Muscle layer of duodenum (tissue), 2 donors: Measurements from ENCODE around the gene DNAJB2.

Source experiments
- H3K27ac ChIP-seq: one replicate; pipeline ENCODE4 v1.7.0; 2013; ENCODE audit warnings: mild to moderate bottlenecking, low read length
- H3K27me3 ChIP-seq: one replicate; pipeline ENCODE4 v1.7.0; 2013; ENCODE audit warnings: low read depth, mild to moderate bottlenecking, control low read depth, low read length
- H3K36me3 ChIP-seq, 2 donors: one replicate each; pipeline ENCODE4 v1.7.0; 2013; ENCODE audit warnings: low read length in 2 of 2, control low read depth in 1 of 2, mild to moderate bottlenecking in 1 of 2; ENCODE audit not compliant: insufficient read depth in 2 of 2, control insufficient read depth in 1 of 2
- H3K4me1 ChIP-seq, 2 donors: one replicate each; pipeline ENCODE4 v1.7.0; 2013; ENCODE audit warnings: low read length in 2 of 2, mild to moderate bottlenecking in 2 of 2, control low read depth in 1 of 2, moderate library complexity in 1 of 2; ENCODE audit not compliant: insufficient read depth in 2 of 2, control insufficient read depth in 1 of 2
- H3K4me3 ChIP-seq, 2 donors: one replicate each; pipeline ENCODE4 v1.7.0; 2013; ENCODE audit warnings: low read length in 2 of 2, low read depth in 1 of 2, mild to moderate bottlenecking in 1 of 2
- H3K9me3 ChIP-seq, 2 donors: one replicate each; pipeline ENCODE4 v1.7.0; 2013; ENCODE audit warnings: low read length in 2 of 2, control low read depth in 1 of 2, mild to moderate bottlenecking in 1 of 2; ENCODE audit not compliant: control insufficient read depth in 1 of 2
- donor health status: healthy.

The DNAJB2 gene

DNA sequence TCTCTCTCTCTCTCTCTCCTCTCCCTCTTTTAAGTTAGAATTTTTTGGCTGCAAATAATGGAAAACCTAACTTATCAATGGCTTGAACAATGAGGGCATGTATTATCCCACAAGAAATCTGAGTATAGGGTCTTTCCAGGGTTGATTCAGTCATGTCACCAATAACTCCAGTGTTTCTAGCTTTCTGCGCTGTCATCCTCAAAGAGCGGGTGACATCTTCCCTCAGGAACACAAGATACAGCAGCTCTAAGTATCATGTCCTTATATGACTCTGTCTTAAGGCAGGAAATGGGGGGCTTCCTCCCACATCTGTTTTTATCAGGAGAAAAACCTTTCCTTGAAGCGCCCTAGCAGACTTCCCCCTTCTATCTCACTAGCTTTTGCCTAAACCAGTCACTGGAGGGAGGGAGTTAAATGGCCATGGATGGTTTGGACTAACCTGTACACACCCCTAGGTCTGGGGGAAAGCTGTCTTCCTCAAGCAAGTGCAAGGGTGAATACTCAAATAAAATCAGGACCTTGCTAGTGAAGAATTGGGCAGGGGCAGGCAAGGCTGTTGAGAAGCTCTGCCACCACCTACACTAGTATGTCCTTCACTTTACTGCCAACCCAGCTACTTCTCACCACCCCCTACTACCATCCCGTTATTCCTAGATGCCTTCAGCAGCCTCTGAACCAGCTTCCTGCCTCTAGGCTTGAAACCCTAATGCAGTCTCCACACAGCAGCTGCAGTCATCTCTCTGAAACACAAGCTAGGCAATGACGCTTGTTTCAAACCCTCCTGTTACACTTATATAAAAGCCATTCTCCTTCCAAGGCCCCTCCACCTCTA is 17.9 kb upstream of the DNAJB2 start:
- Histone ChIP-seq H3K9me3 (no peaks in the 10 kb centered on the region), H3K36me3 (no peaks in the 10 kb centered on the region), H3K27me3 (peaks cover 5% of the 10 kb centered on the region), H3K27ac (no peak overlapping the region), H3K4me3 (no peak overlapping the region), H3K4me1 (no peaks in the 10 kb centered on the region)

GRCh38 chr2:219266232-219266631 is 12.9 kb upstream of the DNAJB2 start:
- peaks cover 5% of the 10 kb centered on the region for H3K27me3 ChIP-seq
- H3K4me1 ChIP-seq, result no peaks in the 10 kb centered on the region
- H3K36me3 ChIP-seq, result no peaks in the 10 kb centered on the region

GRCh38 chr2:219266886-219267285 is 12.3 kb upstream of the DNAJB2 start:
- H3K36me3 ChIP-seq, result no peaks in the 10 kb centered on the region
- peaks cover 5% of the 10 kb centered on the region for H3K27me3 ChIP-seq
- H3K4me3 ChIP-seq, result no peak overlapping the region
- no peak overlapping the region for H3K27ac ChIP-seq
- no peaks in the 10 kb centered on the region for H3K9me3 ChIP-seq
- H3K4me1 ChIP-seq, result no peaks in the 10 kb centered on the region

More at GRCh38 chr2:219266232-219266631, 12.9 kb upstream of the DNAJB2 start:
- Histone ChIP-seq H3K9me3 (no peaks in the 10 kb centered on the region), H3K27ac (no peak overlapping the region), H3K4me3 (no peak overlapping the region)

GRCh38 chr2:219268294-219268693 is 10.9 kb upstream of the DNAJB2 start:
- H3K4me1 ChIP-seq, result no peaks in the 10 kb centered on the region
- H3K9me3 ChIP-seq, result no peaks in the 10 kb centered on the region
- no peak overlapping the region for H3K4me3 ChIP-seq
- no peaks in the 10 kb centered on the region for H3K36me3 ChIP-seq
- H3K27ac ChIP-seq, result no peak overlapping the region
- H3K27me3 ChIP-seq, result no peaks in the 10 kb centered on the region

DNA sequence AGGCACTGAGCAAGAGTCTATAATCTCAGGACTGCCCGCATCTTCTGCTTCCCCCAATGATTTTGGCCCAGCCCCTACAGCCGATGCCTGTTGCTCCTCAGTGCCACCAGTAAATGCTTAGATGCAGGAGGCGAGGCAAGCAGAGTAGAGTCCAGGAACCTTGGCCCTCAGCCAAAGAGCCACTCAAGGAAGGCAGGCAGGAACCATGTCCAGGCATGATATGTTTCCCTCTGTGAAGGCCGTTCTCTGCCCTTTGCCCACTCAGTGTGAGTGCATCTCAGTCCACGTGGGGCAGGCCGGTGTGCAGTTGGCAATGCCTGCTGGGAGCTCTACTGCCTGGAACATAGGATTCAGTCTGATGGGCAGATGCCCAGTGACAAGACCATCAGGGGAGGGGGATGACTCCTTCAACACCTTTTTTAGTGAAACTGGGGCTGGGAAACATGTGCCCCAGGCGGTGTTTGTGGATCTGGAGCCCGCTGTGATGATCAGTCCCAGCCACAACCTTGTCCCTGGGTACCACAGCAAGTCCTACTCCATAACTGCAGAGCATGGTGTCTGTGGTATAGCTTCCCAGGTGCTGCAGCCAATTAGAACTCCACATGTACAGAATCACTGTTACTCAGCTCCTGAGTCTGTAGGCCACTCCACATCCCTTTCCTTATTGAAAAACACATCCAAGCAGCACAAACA is 9.7 kb upstream of the DNAJB2 start:
- H3K27ac ChIP-seq, result no peak overlapping the region
- H3K36me3 ChIP-seq, result peaks cover 0 to 4% of the 10 kb centered on the region in 2 donors
- peaks cover 0 to 5% of the 10 kb centered on the region in 2 donors for H3K4me1 ChIP-seq
- H3K27me3 ChIP-seq, result no peaks in the 10 kb centered on the region
- no peaks in the 10 kb centered on the region for H3K9me3 ChIP-seq
- no peak overlapping the region for H3K4me3 ChIP-seq

DNA sequence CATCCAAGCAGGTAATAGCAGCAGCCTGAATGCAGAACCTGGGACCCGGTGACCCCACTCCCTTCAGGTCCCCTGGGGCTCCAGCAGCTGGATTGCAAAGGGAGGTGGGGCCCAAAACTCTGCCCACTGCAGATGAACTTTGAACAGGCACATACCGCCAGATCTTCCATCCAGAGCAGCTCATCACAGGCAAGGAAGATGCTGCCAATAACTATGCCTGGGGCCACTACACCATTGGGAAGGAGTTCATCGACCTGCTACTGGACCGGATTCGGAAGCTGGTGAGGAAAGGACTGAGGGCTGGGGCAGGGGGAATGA is 9.2 kb upstream of the DNAJB2 start:
- peaks cover 0 to 4% of the 10 kb centered on the region in 2 donors for H3K36me3 ChIP-seq
- H3K4me3 ChIP-seq, result no peak overlapping the region
- H3K27me3 ChIP-seq, result no peaks in the 10 kb centered on the region
- H3K27ac ChIP-seq, result no peak overlapping the region
- H3K9me3 ChIP-seq, result no peaks in the 10 kb centered on the region
- H3K4me1 ChIP-seq, result peaks cover 0 to 5% of the 10 kb centered on the region in 2 donors

- Histone ChIP-seq H3K27ac (no peak overlapping the region), H3K36me3 (peaks cover 0 to 4% of the 10 kb centered on the region in 2 donors), H3K27me3 (no peaks in the 10 kb centered on the region), H3K4me1 (peaks cover 0 to 5% of the 10 kb centered on the region in 2 donors), H3K4me3 (no peak overlapping the region), H3K9me3 (no peaks in the 10 kb centered on the region)
Measured at GRCh38 chr2:219271021-219271420, 8.1 kb upstream of the DNAJB2 start.

DNA sequence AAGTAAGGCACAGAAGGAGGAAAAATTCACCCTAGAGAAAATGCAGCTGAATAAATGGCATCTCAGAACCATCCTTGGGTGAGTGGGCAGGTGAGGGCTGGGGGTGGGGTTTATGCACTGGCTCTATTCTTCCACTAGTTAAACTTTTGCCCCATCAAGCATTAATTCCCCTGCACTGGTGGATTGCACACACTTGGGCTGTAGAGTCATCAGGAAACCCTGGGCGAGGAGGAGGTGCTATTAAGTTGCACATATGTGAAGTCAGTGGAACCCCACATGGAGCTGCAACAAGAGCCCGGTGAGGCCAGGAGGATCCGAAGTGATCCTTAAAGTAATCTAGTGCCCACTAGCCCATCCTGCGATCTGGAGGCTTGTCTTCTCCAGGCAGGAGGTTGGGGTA is 6.8 kb upstream of the DNAJB2 start:
- peaks cover 0 to 4% of the 10 kb centered on the region in 2 donors for H3K36me3 ChIP-seq
- no peak overlapping the region for H3K4me3 ChIP-seq
- H3K9me3 ChIP-seq, result no peaks in the 10 kb centered on the region
- no peak overlapping the region for H3K27ac ChIP-seq
- peaks cover 0 to 5% of the 10 kb centered on the region in 2 donors for H3K4me1 ChIP-seq
- no peaks in the 10 kb centered on the region for H3K27me3 ChIP-seq

DNA sequence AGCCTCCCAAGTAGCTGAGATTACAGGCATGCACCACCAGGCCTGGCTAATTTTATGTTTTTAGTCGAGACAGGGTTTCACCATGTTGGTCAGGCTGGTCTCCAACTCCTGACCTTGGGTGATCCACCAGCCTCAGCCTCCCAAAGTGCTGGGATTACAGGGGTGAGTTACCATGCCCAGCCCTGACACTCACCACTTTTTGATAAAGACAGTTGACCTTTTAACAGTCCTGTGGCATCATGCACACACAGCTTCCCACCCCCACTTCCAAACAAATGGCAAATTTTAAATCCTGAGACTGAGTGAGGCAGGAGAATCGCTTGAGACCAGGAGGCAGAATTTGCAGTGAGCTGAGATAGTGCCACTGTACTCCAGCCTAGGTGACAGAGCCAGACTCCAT is 6.2 kb upstream of the DNAJB2 start:
- no peaks in the 10 kb centered on the region for H3K9me3 ChIP-seq
- no peak overlapping the region for H3K27ac ChIP-seq
- peaks cover 0 to 4% of the 10 kb centered on the region in 2 donors for H3K36me3 ChIP-seq
- H3K27me3 ChIP-seq, result no peaks in the 10 kb centered on the region
- no peak overlapping the region for H3K4me3 ChIP-seq
- peaks cover 3 to 12% of the 10 kb centered on the region in 2 donors for H3K4me1 ChIP-seq

DNA sequence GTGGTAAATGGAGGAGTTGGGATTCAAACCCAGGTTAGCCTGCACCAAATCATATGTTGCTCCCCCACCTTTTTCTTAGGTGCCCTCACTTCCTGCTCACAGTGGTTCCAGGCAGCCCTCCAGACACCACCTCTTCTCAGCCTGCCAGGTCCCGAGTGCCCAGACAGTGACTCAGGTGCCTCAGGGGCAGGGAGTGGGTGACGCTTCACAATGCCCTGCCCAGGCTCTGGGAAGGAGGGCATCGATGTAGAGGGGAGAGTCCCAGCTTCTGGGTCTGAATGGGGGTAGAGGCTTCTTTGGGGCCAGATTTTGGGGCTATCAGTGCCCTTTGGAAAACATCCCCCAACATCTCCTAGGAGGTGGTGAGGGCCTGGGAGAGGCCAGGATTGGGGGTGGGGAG is 5.2 kb upstream of the DNAJB2 start:
- Histone ChIP-seq H3K9me3 (no peaks in the 10 kb centered on the region), H3K27me3 (no peaks in the 10 kb centered on the region), H3K4me1 (peaks cover 11 to 21% of the 10 kb centered on the region in 2 donors), H3K4me3 (no peak overlapping the region), H3K36me3 (peaks cover 0 to 4% of the 10 kb centered on the region in 2 donors), H3K27ac (peak overlapping the region; percentile 29)

- no peak overlapping the region for H3K4me3 ChIP-seq
- peak overlapping the region; percentile 29 for H3K27ac ChIP-seq
Measured at GRCh38 chr2:219274361-219274921, 4.7 kb upstream of the DNAJB2 start.

More at GRCh38 chr2:219274361-219274921, 4.7 kb upstream of the DNAJB2 start:
- Histone ChIP-seq H3K36me3 (peaks cover 0 to 4% of the 10 kb centered on the region in 2 donors), H3K27me3 (no peaks in the 10 kb centered on the region), H3K4me1 (peaks cover 11 to 22% of the 10 kb centered on the region in 2 donors), H3K9me3 (no peaks in the 10 kb centered on the region)
